SK-N-SH (cell line): ENCODE measurements around the gene ZRANB3.

Experiments used
- CTCF ChIP-seq: fragments of 200-600 bp; sonication (generic); IDR thresholded peaks from 2 replicates; pipeline ENCODE4 v1.6.1; 2017; ENCODE audit warnings: antibody characterized with exemption, mild to moderate bottlenecking, moderate library complexity
- ELF1 ChIP-seq: IDR thresholded peaks from 2 replicates; pipeline ENCODE4 v1.4.0; 2012
- EP300 ChIP-seq, 2 experiments: IDR thresholded peaks; 2 replicates each; pipeline versions ENCODE4 v1.4.0 to v1.6.1; 2012; ENCODE audit warnings: borderline replicate concordance in 1 of 2, low read depth in 1 of 2, low read length in 1 of 2
- FOSL2 ChIP-seq: IDR thresholded peaks from 2 replicates; pipeline ENCODE4 v1.4.0; 2012; ENCODE audit warnings: low read depth, mild to moderate bottlenecking, moderate library complexity, borderline replicate concordance
- RAD21 ChIP-seq: IDR thresholded peaks from 2 replicates; pipeline ENCODE4 v1.6.1; 2012; ENCODE audit warnings: mild to moderate bottlenecking, low read length
- TAF1 ChIP-seq: IDR thresholded peaks from 2 replicates; pipeline ENCODE4 v1.6.1; 2012; ENCODE audit warnings: low read depth, mild to moderate bottlenecking, low read length, moderate library complexity, borderline replicate concordance
- TEAD4 ChIP-seq: IDR thresholded peaks from 2 replicates; pipeline ENCODE4 v1.4.0; 2012; ENCODE audit warnings: mild to moderate bottlenecking, borderline replicate concordance; ENCODE audit not compliant: insufficient read depth
- USF2 ChIP-seq: fragments of 150-350 bp; IDR thresholded peaks from 2 replicates; pipeline ENCODE4 v1.6.1; 2017; ENCODE audit warnings: antibody characterized with exemption, low read length, low read depth, borderline replicate concordance

GRCh38 chr2:135494917-135495316 is 36.1 kb downstream of the ZRANB3 start:
- TF ChIP-seq TEAD4 (no peak), CTCF (no peak), TAF1 (no peak), EP300 (IDR thresholded peaks at IDR 0.05; ENCODE audit: borderline replicate concordance in 1 of 2, low read depth in 1 of 2, low read length in 1 of 2) (no peak), RAD21 (no peak), ELF1 (no peak), FOSL2 (no peak), USF2 (no peak)
